Subcutaneous adipose tissue (tissue), 4 donors: ENCODE measurements around the gene HOXA10. TPM values are rescaled to one million over a fixed set of nuclear protein-coding genes. Genes with fewer than 3 reads are reported as not detected.

ENCODE experiments used
- total RNA-seq, 4 donors: library from RNA; depleted of rRNA; stranded (reverse); fragments of >200 nt; gene quantifications; one replicate each; pipeline ENCODE4 v1.1.0, GENCODE V29; 2016
- TF ChIP-seq, protein P1 (sequence below): fragments of 450-650 bp; IDR thresholded peaks from one replicate; pipeline ENCODE4 v1.5.1; 2016; ENCODE audit warnings: low read depth, mild to moderate bottlenecking, control low read depth, antibody characterized with exemption, moderate library complexity

HOXA10 gene
- total RNA-seq, 4 donors from 2014 or later: 17.3 to 22.6 (median 20.9) TPM

DNA sequence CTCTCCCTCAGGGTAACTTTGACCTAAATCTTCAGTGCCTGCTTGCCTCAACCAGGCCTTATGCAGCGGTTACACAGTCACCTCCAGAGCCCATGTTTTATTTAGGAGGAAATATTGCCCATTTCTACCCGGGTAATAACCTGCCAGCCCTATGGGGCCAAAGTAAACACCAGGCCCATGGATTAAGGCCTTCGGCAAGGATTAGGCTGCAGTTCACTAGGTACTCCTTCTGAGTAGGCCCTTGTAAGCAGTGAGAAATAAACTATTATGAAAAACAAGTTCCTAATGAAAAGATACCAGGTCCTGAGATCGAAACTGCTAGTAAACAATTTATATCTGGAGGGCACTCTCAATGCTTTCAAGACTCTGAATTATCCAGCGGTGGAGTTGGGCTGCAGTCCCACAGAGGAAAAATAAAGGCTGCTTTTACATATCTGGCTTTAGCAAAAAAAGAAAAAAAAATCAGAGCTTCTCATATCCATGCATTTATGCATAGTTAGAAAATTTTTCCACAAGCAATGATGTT is 3.7 kb upstream of the HOXA10 start:
- TF ChIP-seq, protein P1, sequence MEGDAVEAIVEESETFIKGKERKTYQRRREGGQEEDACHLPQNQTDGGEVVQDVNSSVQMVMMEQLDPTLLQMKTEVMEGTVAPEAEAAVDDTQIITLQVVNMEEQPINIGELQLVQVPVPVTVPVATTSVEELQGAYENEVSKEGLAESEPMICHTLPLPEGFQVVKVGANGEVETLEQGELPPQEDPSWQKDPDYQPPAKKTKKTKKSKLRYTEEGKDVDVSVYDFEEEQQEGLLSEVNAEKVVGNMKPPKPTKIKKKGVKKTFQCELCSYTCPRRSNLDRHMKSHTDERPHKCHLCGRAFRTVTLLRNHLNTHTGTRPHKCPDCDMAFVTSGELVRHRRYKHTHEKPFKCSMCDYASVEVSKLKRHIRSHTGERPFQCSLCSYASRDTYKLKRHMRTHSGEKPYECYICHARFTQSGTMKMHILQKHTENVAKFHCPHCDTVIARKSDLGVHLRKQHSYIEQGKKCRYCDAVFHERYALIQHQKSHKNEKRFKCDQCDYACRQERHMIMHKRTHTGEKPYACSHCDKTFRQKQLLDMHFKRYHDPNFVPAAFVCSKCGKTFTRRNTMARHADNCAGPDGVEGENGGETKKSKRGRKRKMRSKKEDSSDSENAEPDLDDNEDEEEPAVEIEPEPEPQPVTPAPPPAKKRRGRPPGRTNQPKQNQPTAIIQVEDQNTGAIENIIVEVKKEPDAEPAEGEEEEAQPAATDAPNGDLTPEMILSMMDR: no peak

DNA sequence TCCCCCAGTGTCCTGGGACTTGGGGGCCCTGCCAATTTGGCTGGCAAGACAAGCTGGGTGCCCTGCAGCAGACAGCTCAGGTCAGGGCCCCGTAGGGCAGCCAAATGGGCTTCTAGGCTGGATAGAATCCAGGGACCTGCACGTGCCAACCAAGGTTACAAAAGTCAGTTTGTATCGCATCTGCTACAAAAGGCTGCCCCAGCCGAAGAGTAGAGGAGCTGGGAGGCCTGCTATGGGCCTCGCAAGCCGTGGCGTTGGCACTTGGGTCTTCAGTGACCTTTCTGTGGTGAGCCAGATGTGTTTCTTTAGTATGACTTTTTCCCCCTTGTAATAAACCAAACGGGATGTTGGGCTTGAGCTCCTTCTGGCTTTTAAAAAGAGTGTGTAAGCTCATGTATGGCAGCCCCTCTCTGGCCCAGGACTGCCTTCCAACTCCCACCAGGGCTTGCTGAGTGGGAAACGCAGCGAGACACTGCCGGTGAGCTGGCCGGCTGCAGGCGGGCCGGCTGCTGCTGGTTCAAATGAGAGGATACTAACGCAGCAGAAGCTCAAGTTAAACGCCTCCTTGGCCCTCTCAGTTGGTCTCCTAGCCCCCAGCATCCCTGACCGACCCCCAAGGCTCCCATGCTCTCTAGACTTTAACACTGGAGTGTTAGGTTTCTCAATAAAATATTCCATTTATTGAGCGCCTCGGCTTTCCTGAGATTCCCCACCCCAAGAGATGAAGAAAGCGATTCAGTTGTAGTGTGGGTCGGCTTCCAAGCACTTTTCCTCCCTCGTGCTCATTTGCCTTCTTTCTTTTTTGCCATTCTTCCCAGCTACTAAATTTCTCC is 3.1 kb upstream of the HOXA10 start:
- TF ChIP-seq, protein P1: no peak

DNA sequence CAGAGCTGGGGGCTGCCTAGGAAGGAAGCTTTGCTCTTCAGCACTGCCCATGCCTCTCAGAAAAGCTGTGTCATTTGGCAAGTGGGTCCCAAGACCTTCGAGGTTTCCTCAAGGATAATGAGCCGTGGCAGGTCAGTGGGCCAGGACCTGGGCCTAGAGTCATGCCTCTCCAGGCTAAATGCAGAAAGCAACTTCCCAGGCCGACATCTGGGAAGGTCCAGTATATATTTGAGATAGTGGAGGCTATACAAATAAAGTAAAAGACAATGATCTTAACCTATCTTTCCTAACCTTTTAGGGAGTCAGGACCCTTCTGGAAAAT is 2.4 kb upstream of the HOXA10 start:
- TF ChIP-seq, protein P1: no peak

DNA sequence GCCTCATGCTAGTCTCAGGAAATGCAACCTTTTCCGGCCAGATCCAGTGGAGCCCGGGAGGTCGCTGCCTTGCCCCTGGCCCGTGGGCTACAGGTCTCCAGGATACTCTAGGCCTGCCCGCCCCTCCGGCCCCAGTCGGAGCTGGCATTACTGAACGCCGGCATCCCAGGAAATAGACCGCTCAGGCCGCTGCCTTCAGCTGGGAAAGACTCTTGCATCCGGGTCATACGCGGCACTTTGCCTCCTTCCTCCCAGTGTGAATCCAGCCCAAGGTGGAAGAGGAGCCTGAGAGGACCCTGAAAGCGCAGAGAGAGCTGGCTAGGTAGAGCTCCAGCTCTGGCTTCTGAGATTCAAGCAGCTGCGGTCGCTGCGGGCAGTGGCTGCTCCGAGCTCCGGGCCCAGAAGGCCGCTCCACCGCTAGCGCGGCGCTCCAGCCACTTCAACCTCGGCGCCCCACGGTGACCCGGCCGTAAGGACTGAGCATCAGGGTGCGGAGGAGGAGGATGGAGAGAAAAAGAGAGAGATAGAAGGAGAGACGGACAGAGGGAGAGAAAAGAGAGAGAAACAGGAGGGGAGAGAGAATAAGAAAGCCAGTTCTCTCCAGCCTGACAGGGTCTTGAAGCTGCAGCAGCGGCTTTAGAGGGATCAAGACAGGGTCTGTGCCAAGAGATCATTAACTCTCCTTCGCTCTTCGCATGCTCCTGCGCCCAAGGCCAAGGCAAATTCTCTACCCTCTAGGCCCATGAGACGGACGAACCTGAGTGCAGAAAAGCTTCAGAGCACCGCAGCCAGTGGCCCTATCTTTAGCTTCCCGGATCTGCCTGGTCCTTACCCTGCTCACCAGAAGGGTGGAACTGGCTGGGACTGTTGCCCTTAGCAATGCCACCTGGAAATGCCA is 1.8 kb upstream of the HOXA10 start:
- TF ChIP-seq, protein P1: no peak

DNA sequence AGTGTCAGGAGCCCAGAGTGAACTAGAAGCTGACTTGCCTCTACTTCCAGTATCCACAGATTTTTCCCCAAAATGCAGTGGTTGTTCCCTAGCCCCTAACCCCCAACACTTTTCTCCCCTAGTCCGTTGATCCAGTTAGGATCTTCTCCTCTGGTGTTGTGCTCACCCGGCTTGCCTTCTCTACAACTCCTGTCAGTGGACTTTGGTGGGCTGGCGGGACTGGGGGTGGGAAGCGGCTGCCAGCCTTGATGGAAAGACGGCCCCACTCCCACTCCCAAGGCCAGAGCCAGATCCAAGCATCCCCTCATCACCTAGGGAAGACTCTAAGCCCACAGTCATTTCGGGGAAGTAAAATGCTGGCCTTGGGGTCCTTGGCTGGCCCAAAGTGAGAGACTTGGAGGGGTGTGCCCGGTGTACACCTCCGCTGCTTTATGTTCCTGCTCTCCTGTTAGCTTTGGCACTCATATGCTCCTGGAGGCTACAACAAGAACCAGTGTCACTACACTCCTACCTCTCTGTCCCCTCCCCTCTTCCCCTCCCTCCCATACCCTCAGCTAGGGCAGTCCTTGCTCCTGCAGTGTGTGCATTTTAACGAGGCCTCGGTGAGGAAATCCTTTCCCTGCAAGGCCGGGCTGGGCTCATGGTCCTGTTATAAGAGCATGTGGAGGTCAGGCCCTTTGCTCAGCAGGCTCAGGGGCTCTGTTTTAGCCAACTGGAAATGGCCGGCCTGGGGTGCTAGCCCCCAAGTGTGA is 930 bp upstream of the HOXA10 start:
- TF ChIP-seq, protein P1: no peak

DNA sequence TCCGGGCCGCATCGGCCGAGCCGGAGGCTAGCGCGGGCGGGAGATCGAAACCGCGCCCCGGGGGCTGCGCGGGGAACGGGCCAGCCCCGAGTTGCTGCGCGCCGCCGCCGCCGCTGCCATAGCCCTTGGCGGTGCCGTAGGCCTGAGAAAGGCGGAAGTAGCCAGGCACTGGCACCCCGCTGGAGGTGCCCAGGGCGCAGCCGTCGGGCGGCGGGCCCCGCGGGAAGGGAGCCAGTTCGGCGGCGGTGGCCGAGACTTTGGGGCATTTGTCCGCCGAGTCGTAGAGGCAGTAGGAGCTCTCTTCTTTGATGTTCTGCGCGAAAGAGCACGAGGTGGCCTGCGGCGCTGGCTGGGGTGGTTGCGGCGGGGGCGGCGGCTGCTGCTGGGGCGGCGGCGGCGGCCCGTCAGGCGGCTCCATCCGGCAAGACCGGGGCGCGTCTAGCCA is 587 bp downstream of the HOXA10 start:
- TF ChIP-seq, protein P1: no peak
